Astrocyte (in vitro differentiated cells and primary cell): ENCODE results near the gene ATF6.

Experiments
- CTCF ChIP-seq: IDR thresholded peaks from 2 replicates; pipeline ENCODE4 v1.5.1; 2011; ENCODE audit warnings: low read depth, mild to moderate bottlenecking, inconsistent platforms, low read length, moderate library complexity; ENCODE audit not compliant: insufficient read depth
- EZH2 ChIP-seq: IDR thresholded peaks from 2 replicates; pipeline ENCODE4 v1.6.1; 2012; ENCODE audit warnings: mild to moderate bottlenecking, low read length, inconsistent platforms; ENCODE audit not compliant: insufficient read depth

GRCh38 chr1:161913482-161914140 lies 147.5 kb downstream of the ATF6 start:
- no peak for TF ChIP-seq CTCF
- TF ChIP-seq EZH2: no peak
